SJSA1 (cell line): ENCODE measurements around the gene AGPAT3. TPM values are rescaled to one million over a fixed set of nuclear protein-coding genes. Genes with fewer than 3 reads are reported as not detected.
"Not testable (repeated sequence)": the region's sequence is repeated elsewhere in the genome, so short reads cannot be mapped to it uniquely, and the experiment has no call there.

Source experiments
- DNase-seq, 2 experiments: peaks; one replicate each; pipeline ENCODE4 v3.0.0-alpha.2; 2015 to 2020; ENCODE audit warnings: low spot score in 2 of 2, low read depth in 1 of 2
- H3K27ac ChIP-seq: fragments of 250-450 bp; sonication (Bioruptor Pico); 2 replicates; pipeline ENCODE4 v1.5.1; 2020; ENCODE audit warnings: mild to moderate bottlenecking, moderate library complexity
- H3K27me3 ChIP-seq: fragments of 250-450 bp; sonication (Bioruptor Pico); replicated peaks from 2 replicates; pipeline ENCODE4 v1.5.1; 2020; ENCODE audit warnings: mild to moderate bottlenecking, moderate library complexity
- H3K36me3 ChIP-seq: fragments of 250-450 bp; sonication (Bioruptor Pico); 2 replicates; pipeline ENCODE4 v1.5.1; 2020; ENCODE audit warnings: mild to moderate bottlenecking
- H3K4me1 ChIP-seq: fragments of 250-450 bp; sonication (Bioruptor Pico); replicated peaks from 2 replicates; pipeline ENCODE4 v1.6.1; 2021; ENCODE audit warnings: mild to moderate bottlenecking
- H3K4me3 ChIP-seq: fragments of 250-450 bp; sonication (Bioruptor Pico); 2 replicates; pipeline ENCODE4 v1.5.1; 2020; ENCODE audit warnings: mild to moderate bottlenecking
- H3K9me3 ChIP-seq: fragments of 250-450 bp; sonication (Bioruptor Pico); replicated peaks from 2 replicates; pipeline ENCODE4 v1.5.1; 2020; ENCODE audit warnings: mild to moderate bottlenecking
- total RNA-seq: library from RNA; depleted of rRNA; stranded (reverse); fragments of >200 nt; shearing (Covaris generic); gene quantifications from 2 replicates; pipeline ENCODE4 v1.2.3, GENCODE V29; 2014

AGPAT3 gene
- total RNA-seq, 1 experiment from 2014 or later: 66.9 TPM

DNA sequence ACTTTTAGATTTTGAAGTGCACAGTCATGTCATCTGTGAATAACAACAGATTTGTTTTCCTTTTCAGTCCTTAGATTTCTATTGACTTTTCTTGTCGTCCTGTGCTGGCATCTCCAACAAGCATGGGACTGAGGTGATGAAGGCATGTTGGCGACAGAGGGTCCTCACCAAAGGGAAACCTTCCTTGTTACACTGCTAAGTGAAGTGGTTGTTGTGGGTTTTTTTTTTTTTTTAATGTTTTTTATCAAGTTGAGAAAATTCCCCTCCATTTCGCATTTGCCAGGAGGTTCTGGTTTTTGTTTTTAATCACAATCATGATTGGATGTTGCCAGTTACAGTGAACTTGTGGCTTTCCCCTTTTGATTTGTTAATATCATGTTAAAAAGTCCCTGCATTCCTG, 24.0 kb downstream of the AGPAT3 start:
- peaks cover 32% of the 10 kb centered on the region for H3K4me1 ChIP-seq
- H3K27me3 ChIP-seq: no peaks in the 10 kb centered on the region
- no peak for DNase-seq
- H3K4me3 ChIP-seq: no peak overlapping the region
- H3K36me3 ChIP-seq: peaks cover 66% of the 10 kb centered on the region
- no peaks in the 10 kb centered on the region for H3K9me3 ChIP-seq
- H3K27ac ChIP-seq: no peak overlapping the region

DNA sequence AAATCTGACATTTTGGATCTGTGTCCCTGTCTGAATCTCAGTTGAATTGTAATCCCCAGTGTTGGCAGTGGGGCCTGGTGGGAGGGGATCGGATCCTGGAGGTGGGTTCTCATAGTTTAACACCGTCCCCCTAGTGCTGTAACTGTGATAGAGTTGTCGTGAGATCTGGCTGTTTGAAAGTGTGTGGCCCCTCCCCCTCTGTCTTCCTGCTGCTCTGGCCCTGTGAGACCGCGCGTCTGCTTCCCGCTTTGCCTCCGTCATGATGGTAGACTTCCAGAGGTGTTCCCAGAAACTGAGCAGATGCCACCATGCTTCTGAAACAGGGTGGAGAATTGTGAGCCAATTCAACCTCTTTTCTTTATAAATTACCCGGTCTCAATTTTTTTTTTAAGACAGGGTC, 25.0 kb downstream of the AGPAT3 start:
- Histone ChIP-seq H3K36me3 (peaks cover 66% of the 10 kb centered on the region), H3K27me3 (no peaks in the 10 kb centered on the region), H3K4me1 (peaks cover 22% of the 10 kb centered on the region), H3K9me3 (no peaks in the 10 kb centered on the region), H3K27ac (no peak overlapping the region), H3K4me3 (no peak overlapping the region)
- DNase-seq: no peak

DNA sequence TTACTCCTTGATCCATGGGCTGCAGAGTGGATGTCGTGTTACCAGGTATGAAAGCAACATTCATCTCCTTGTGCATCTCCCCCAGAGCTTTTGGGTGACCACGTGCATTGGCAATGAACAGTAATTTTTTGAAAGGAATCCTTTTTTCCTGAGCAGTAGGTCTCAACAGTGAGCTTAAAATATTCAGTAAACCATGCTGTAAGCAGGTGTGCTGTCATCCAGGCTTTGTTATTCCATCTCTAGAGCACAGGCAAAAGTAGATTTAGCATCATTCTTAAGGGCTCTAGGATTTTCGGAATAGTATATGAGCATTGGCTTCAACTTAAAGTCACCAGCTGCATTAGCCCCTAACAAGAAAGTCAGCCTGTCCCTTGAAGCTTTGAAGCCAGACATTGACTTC, 27.3 kb downstream of the AGPAT3 start:
- Histone ChIP-seq H3K4me1 (no peaks in the 10 kb centered on the region), H3K36me3 (peaks cover 50% of the 10 kb centered on the region), H3K27me3 (no peaks in the 10 kb centered on the region), H3K27ac (no peak overlapping the region), H3K9me3 (no peaks in the 10 kb centered on the region), H3K4me3 (no peak overlapping the region)
- no peak for DNase-seq

DNA sequence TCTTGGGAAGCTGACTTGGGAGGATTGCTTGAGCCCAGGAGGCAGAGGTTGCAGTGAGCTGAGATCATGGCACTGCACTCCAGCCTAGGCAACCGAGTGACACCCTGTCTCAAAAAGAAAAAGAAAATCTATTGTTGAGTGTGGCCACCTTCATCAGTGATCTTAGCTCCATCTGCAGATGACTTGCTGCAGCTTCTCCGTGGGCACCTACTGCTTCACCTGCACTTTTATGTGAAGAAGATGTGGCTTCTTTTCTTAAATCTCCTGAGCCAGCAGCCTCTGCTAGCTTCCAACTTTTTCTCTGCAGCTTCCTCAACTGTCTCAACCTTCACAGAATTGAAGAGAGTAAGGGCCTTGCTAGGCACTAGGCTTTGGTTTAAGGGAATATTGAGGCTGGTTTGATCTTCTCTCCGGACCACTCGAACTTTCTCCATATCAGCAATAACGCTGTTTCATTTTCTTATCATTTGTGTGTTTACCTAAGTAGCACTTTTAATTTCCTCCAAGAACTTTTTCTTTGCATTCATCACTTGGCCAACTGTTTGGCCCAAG, 28.0 kb downstream of the AGPAT3 start:
- no peak overlapping the region for H3K27ac ChIP-seq
- no peak overlapping the region for H3K4me3 ChIP-seq
- H3K36me3 ChIP-seq: peaks cover 44% of the 10 kb centered on the region
- DNase-seq: no peak
- H3K9me3 ChIP-seq: no peaks in the 10 kb centered on the region
- H3K4me1 ChIP-seq: no peaks in the 10 kb centered on the region
- no peaks in the 10 kb centered on the region for H3K27me3 ChIP-seq

DNA sequence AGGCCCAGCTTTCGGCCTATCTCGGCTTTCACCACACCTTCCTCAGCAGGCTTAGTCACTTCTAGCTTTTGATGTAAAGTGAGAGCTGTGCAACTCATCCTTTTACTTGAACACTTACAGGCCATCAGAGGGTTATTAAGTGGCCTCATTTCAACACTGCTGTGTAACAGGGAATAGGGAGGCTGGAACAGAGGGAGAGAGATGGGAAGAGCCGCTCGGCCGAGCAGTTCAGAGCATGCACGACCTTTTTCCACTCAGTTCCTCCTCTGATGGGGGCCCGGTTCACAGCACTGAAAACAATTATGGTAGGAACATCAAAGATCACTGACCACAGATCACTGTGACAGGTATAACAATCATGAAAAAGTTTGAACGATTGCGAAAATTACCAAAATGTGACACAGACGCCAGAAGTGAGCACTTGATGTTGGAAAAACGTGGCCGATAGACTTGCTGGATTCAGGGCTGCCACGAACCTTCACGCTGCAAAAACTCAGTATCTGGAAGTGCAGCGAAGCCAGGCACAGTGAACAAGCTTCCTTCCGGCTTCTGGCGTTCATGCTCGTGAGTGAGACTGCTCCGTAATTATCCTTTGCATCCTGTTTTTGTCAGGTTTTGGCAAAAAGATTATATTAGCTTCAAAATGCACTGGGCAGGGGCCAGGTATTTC, 28.6 kb downstream of the AGPAT3 start:
- H3K27me3 ChIP-seq: no peaks in the 10 kb centered on the region
- DNase-seq: no peak
- no peaks in the 10 kb centered on the region for H3K9me3 ChIP-seq
- H3K27ac ChIP-seq: no peak overlapping the region
- peaks cover 50% of the 10 kb centered on the region for H3K36me3 ChIP-seq
- H3K4me3 ChIP-seq: no peak overlapping the region
- H3K4me1 ChIP-seq: no peaks in the 10 kb centered on the region

DNA sequence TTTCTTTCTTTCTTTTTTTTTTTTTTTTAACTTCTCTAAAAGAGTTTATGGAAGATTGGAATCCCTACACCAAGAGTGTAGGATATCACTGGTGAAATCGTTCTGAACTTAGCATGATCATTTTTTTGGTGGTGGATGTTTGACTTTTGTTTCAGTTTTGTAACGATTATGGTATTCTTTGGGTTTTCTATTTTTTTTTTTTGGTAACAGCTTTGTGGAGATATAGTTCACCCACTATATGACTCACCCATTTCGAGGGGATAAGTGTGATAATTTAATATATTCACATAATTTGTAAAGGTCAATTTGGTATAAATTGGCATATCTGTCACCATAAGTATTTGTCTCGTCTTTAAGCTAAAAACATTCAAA, 29.2 kb downstream of the AGPAT3 start:
- Histone ChIP-seq H3K27ac (no peak overlapping the region), H3K27me3 (no peaks in the 10 kb centered on the region), H3K4me3 (no peak overlapping the region), H3K9me3 (no peaks in the 10 kb centered on the region), H3K36me3 (peaks cover 55% of the 10 kb centered on the region), H3K4me1 (no peaks in the 10 kb centered on the region)
- DNase-seq: no peak

DNA sequence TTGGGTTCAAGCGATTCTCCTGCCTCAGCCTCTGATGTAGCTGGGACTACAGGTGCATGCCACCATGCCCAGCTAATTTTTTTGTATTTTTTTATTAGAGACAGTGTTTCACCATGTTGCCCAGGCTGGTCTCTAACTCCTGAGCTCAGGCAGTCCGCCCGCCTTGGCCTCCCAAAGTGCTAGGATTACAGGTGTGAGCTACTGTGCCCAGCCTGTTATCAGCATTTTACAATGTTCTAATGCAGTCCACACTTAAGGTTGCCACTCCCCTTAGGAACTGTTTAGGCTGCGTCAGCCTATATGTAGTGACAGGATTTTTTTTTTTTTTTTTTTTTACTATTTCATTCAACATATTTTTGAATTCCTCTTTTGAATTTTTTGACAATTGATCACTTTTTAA, 30.2 kb downstream of the AGPAT3 start:
- H3K27ac ChIP-seq: no peak overlapping the region
- H3K9me3 ChIP-seq: no peaks in the 10 kb centered on the region
- DNase-seq: no peak
- no peaks in the 10 kb centered on the region for H3K27me3 ChIP-seq
- H3K36me3 ChIP-seq: peaks cover 53% of the 10 kb centered on the region
- H3K4me3 ChIP-seq: no peak overlapping the region
- no peaks in the 10 kb centered on the region for H3K4me1 ChIP-seq

DNA sequence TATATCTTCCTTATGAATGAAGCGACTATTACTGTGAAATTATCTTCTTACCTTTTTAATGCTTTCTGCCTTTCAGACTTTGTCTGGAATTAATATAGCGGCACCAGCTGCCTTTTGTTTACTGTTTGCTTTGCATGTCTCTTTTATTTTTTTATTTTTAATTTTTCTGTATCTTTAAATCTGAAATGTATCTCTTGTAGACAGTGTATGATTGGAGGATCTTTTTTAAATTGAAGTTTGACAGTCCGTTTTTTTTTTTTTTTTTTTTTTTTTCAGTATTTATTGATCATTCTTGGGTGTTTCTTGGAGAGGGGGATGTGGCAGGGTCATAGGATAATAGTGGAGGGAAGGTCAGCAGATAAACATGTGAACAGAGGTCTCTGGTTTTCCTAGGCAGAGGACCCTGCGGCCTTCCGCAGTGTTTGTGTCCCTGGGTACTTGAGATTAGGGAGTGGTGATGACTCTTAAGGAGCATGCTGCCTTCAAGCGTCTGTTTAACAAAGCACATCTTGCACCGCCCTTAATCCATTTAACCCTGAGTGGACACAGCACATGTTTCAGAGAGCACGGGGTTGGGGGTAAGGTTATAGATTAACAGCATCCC, 31.8 kb downstream of the AGPAT3 start:
- not testable (repeated sequence) for H3K4me1 ChIP-seq, H3K4me3 ChIP-seq, H3K27me3 ChIP-seq, DNase-seq, H3K9me3 ChIP-seq, H3K27ac ChIP-seq
- peaks cover 48% of the 10 kb centered on the region for H3K36me3 ChIP-seq

DNA sequence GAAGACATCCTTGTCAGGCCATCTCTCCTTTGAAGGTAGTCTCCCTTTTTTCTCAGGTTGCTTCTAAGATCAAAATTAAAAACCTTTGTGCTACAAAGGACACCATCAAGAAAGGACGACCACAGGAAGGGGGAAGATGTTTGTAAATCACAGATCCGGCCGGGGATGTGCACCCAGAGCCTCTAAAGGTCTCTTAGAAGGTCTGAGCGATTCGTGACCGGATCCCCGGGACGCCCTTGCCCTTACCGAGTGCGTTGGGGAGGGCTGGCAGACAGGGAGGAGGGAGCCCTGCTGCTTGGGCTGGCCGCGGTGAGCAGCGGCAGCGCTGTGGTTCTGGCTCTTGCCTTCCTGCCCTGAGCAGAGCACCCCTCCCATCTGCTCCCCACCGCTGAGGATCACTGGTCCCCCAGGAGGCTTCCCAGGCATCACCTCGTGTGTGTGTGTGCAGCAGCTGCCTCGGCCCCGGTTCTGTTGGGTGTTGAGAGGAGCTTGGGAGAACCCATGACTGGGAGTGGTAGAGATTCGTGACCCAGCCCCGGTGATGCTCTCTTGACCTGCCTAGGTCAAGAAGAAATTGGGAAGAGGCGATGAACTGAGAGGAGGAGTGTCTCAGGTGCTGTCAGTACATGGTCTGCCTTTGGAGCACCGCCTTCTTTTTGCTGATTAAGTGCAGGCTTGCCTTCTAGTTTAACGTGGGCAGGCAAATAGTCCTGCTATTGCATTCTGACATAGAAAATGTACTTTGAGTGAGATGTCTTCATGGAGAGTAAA, 34.5 kb downstream of the AGPAT3 start:
- peaks cover 27% of the 10 kb centered on the region for H3K36me3 ChIP-seq
- no peaks in the 10 kb centered on the region for H3K27me3 ChIP-seq
- no peaks in the 10 kb centered on the region for H3K9me3 ChIP-seq
- no peak overlapping the region for H3K27ac ChIP-seq
- peaks cover 17% of the 10 kb centered on the region for H3K4me1 ChIP-seq
- no peak for DNase-seq
- H3K4me3 ChIP-seq: no peak overlapping the region

DNA sequence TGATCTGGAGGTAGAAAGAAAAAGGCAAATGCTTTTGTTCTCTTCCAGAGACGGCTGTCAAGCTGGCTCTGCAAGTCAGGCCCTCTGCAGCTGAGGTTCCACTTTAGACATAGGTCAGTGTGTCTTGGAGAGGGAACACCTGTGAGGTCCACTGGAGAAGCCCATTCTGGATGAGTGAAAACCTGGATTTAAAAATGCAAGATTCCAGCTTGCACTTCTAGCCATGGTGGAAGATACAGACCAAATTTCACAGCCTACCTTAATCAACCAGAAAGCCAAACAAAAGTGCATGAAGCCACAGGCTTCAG, 35.0 kb downstream of the AGPAT3 start:
- Histone ChIP-seq H3K27me3 (no peaks in the 10 kb centered on the region), H3K4me1 (peaks cover 23% of the 10 kb centered on the region), H3K4me3 (no peak overlapping the region), H3K9me3 (no peaks in the 10 kb centered on the region), H3K36me3 (peaks cover 27% of the 10 kb centered on the region), H3K27ac (no peak overlapping the region)
- no peak for DNase-seq

DNA sequence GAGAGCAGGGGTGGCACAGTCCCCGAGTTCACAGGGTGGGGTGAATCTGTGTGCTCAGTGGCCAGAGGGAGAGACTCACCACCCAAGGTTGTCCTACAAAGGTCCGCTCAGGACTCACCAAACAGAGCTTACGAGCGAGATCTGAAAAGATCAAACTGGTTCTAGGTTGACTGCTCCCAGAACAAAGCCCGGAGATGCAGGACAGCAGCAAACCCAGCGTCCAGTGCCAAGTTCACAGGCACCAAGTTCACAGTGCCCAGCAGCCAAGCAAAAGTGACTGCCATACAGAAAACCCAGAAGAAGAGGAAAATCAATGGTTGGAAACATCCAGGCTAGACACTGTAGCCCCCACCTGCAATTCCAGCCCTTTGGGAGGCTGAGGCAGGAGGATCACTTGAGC, 35.7 kb downstream of the AGPAT3 start:
- peaks cover 29% of the 10 kb centered on the region for H3K4me1 ChIP-seq
- H3K36me3 ChIP-seq: peaks cover 28% of the 10 kb centered on the region
- no peaks in the 10 kb centered on the region for H3K27me3 ChIP-seq
- H3K4me3 ChIP-seq: no peak overlapping the region
- H3K9me3 ChIP-seq: no peaks in the 10 kb centered on the region
- no peak overlapping the region for H3K27ac ChIP-seq
- DNase-seq: no peak

DNA sequence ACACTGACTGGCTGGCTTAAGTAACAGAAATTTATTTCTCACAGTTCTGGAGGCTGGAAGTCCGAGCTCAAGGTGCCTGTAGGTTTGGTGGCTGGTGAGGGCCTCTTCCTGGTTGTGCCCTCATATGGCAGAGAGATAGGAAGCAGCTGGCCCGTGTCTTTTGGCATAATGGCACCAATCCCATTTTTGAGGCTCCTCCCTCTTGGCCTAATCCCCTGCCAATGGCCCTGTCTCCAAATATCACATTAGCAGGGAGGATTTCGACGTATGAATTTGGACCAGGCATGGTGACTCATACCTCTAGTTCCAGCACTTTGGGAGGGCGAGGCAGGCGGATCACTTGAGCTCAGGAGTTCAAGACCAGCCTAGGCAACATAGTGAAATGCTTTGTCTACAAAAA, 37.4 kb downstream of the AGPAT3 start:
- H3K4me3 ChIP-seq: no peak overlapping the region
- no peak for DNase-seq
- no peaks in the 10 kb centered on the region for H3K9me3 ChIP-seq
- no peaks in the 10 kb centered on the region for H3K27me3 ChIP-seq
- H3K36me3 ChIP-seq: peaks cover 44% of the 10 kb centered on the region
- H3K27ac ChIP-seq: no peak overlapping the region
- peaks cover 40% of the 10 kb centered on the region for H3K4me1 ChIP-seq

DNA sequence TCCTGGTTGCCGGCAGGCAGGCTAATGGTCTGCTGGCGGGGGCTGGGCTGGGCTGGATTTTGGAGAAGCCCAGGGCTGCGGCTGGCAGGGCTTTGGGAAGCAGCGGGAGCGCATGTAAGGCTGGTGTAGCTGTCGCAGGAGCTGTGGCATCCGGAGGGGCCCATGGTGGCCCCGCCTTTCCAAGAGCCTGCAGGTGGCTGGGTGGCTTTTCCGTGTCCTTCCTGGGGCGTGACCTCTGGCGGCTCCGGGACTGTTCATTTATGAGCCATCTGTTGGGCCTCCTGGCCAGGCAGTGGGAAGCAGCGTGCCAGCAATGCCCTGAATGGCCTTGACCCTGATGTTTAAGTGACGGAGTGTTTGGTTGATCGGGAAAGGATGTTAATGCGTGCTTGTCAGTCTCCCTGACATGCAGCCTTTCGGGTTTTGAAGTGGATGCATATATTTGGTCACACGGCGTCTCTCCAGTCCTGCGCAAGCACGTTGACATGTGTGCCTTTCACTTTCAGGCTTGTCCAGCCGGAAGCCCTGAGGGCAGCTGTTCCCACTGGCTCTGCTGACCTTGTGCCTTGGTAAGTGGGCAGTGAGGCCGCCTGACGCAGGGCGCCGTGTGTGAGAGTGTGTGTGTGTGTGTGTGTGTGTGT, 38.5 kb downstream of the AGPAT3 start:
- DNase-seq: no peak
- H3K27me3 ChIP-seq: no peaks in the 10 kb centered on the region
- H3K9me3 ChIP-seq: no peaks in the 10 kb centered on the region
- peaks cover 40% of the 10 kb centered on the region for H3K4me1 ChIP-seq
- H3K4me3 ChIP-seq: no peak overlapping the region
- peaks cover 50% of the 10 kb centered on the region for H3K36me3 ChIP-seq
- H3K27ac ChIP-seq: peak overlapping the region; percentile 68

DNA sequence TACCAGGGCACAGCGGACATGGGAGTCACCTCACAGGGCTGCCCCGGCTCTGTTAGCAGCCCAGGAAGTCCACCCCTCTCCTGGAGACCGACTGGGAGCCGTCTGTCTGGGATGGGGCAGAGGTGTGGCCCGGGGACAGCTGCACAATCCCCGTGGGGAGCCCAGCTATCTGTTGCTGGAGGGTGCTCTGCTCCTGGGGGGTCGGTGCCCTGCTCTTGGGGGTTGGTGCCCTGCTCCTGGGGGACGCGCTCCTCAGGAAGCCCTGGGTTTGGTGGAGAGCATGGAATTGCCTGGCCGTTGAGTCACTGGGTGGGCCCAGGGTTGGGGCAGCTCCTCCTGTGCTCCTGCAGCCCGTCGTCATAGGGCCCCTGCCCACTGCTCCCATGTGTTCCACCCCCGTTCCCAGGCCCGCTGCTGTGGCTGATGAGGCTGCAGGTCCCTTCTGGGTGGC, 39.3 kb downstream of the AGPAT3 start:
- DNase-seq: peak; percentile 94 to 97
- H3K27ac ChIP-seq: peak overlapping the region; percentile 68
- no peaks in the 10 kb centered on the region for H3K9me3 ChIP-seq
- peaks cover 40% of the 10 kb centered on the region for H3K4me1 ChIP-seq
- no peaks in the 10 kb centered on the region for H3K27me3 ChIP-seq
- H3K4me3 ChIP-seq: no peak overlapping the region
- H3K36me3 ChIP-seq: peaks cover 44% of the 10 kb centered on the region
